ENCODE results near the gene APBA1.

Gene APBA1

DNA sequence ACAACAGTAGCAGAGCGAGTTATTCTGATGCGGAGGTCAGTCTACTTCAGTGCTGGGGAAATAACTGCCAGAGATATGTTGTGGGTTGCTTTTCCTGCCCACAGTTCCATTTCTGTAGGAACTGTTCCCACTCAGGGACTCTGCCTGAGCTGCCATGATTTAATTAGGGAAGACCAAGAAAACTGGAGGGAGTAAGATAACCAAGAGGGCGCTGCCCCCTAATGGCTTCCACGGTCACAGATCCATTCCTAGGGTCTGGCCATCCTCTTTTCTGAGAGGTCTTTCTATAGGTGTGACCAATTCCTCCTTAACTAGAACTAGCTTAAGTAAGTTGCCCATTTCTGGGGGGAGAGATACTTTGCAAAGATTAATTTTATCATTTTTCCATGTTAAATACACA lies 125.9 kb downstream of the APBA1 start:
- H3K27ac ChIP-seq = no peak overlapping the region
- no peak for TF ChIP-seq ZFX (IDR thresholded peaks at IDR 0.05)
- TF ChIP-seq, protein P1, sequence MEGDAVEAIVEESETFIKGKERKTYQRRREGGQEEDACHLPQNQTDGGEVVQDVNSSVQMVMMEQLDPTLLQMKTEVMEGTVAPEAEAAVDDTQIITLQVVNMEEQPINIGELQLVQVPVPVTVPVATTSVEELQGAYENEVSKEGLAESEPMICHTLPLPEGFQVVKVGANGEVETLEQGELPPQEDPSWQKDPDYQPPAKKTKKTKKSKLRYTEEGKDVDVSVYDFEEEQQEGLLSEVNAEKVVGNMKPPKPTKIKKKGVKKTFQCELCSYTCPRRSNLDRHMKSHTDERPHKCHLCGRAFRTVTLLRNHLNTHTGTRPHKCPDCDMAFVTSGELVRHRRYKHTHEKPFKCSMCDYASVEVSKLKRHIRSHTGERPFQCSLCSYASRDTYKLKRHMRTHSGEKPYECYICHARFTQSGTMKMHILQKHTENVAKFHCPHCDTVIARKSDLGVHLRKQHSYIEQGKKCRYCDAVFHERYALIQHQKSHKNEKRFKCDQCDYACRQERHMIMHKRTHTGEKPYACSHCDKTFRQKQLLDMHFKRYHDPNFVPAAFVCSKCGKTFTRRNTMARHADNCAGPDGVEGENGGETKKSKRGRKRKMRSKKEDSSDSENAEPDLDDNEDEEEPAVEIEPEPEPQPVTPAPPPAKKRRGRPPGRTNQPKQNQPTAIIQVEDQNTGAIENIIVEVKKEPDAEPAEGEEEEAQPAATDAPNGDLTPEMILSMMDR (conservative IDR thresholded peaks at IDR 0.05) = peak; percentile 23

DNA sequence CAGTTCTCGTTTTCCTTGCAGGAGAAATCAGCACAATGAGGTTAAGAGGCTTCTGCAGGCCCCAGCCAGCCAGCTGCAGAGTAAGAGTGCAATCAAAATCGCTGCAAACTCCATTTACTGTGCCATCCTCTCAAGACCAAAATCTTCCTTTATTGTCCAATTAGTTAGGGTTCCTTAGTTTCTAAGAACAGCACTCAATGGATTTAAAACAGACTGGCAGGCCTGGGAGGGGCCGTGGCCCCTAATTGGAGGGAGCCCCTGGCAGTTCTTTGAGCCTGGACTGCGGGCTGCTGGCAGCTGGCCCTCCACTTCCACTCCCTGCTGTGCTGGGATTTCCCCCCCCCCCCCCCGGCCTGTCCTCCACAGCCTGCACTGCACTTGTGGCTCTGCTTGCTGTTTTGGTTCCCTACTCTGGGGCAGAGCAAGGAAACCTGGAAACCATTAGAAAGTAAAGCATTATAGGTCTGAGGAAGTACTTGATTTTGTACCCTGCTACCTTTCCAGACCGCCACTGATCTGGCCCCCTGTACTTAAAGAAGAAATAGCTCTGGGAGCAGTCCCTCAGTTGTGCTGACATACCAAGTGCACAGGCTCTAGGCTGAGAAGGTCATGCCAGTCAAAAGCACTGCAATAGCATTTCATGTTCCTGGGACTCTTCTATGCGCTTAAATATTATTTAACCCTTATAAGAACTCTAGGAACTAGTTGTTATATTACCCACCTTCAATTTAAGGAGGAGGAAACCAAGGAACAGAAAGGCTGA lies 129.0 kb downstream of the APBA1 start:
- no peak overlapping the region for H3K27ac ChIP-seq
- TF ChIP-seq ZFX (IDR thresholded peaks at IDR 0.05) = no peak
- TF ChIP-seq, protein P1 (conservative IDR thresholded peaks at IDR 0.05) = no peak

DNA sequence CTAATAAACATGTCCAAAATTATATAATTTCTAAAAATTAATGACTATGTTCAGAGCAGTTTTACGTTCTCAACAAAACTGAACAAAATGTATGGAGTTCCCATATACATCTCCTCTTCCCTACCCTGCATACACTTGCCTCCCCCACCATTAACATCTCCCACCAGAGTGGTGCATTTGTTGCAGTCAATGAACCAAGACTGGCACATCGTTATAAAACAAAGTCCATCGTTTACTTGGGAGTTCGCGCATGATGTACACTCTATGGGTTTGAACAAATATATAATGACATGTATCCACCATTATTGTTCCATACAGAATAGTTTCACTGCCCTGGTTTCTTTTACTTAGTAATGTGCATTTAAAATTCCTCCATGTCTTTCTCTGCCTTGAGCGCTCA lies 130.1 kb downstream of the APBA1 start:
- no peak for TF ChIP-seq ZFX (IDR thresholded peaks at IDR 0.05)
- TF ChIP-seq, protein P1 (conservative IDR thresholded peaks at IDR 0.05) = no peak

DNA sequence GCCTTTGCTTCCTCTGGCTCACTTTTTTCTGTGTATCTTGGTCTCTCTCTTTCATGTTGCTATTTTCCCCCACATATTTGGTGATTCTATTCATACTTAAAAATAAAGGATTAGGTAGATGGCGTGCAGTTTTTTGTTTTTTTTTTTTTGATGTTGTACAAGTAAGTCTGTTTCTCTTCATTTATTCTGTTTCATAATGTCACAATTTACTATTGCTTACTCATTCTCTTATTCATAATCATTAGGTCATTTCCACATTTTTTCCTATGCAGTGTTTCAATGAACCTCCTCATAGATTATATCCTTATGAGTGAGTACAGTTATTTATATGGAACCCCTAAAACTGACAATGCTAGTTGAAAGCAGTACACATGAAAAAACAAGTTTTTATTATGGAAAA lies 136.3 kb downstream of the APBA1 start:
- no peak overlapping the region for H3K27ac ChIP-seq
- TF ChIP-seq, protein P1 (conservative IDR thresholded peaks at IDR 0.05) = no peak
- TF ChIP-seq ZFX (IDR thresholded peaks at IDR 0.05) = no peak

More for the DNA sequence above, 130.1 kb downstream of the APBA1 start:
- H3K27ac ChIP-seq = no peak overlapping the region

DNA sequence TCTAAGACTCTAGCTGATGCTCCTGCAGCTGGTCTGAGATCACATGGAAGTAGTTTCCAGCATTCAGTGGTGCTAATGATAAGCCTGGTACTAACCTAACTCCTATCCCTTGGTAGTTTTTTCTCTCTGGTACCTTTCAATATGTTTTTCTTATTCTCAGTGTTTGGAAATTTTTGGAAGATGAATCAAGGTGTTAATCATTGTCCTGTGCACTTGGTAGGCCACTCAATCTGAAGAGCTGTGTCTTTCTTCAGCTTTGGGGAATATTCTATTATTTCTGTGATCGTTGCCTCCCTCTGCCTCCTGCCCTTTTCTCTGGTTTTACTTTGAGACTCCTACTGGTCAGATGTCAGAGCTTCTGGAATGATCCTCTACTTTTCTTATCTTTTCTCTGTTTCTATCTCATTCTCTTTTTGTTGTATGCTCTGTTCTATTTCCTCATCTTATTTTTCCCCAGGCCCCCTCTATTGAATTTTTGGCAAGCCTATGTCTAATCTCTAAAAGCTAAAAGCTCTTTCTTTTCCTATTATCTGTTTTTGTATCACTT lies 136.8 kb downstream of the APBA1 start:
- no peak for TF ChIP-seq ZFX (IDR thresholded peaks at IDR 0.05)
- TF ChIP-seq, protein P1 (conservative IDR thresholded peaks at IDR 0.05) = no peak
- H3K27ac ChIP-seq = no peak overlapping the region

DNA sequence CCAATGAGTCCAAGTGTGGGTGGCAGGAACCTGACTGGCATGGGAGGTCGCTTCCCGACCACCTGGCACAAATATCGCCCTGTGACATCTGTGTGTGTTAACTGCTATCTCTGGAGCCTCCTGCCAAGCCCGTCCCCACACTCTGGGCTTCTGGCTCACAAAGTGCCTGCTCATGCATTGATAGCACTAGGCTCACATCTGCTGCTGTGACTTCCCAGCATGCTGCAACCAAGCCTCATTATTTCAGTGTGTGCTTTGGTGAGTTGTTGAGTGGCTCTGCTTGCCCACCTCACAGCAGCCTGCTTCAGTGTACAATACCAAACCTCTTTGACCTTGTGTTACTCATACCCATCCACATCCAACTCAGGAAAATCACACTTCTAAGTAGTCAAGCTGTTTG lies 139.8 kb downstream of the APBA1 start:
- TF ChIP-seq ZFX (IDR thresholded peaks at IDR 0.05) = no peak
- TF ChIP-seq, protein P1 (conservative IDR thresholded peaks at IDR 0.05) = no peak
- no peak overlapping the region for H3K27ac ChIP-seq

DNA sequence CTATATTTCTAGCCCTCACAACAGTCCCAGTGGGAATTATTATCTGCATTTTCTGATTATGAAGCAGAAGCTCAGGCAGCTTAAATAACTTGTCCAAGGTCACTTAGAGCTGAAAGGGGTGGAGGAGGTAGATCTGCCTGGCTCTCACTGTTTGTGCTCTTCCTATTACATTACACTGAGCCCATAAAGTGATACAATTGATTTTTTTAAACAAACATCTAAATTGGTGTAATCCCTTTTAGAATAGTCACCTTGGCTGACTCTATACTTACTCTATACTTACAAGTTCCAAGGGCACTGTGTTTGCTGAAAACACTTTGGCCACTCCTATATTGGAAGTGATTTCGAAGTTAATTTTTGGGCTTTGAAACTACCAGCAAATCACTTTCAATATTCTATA lies 144.7 kb downstream of the APBA1 start:
- no peak for TF ChIP-seq ZFX (IDR thresholded peaks at IDR 0.05)
- TF ChIP-seq, protein P1 (conservative IDR thresholded peaks at IDR 0.05) = no peak
- no peak overlapping the region for H3K27ac ChIP-seq

Data from C4-2B (cell line).